Endodermal cell (in vitro differentiated cells): ENCODE measurements around the gene CSNK2A3. TPM values are rescaled to one million over a fixed set of nuclear protein-coding genes. Genes with fewer than 3 reads are reported as not detected.
A peak's percentile ranks its signal among the peaks of the same experiment; 100 is the strongest.

Experiments
- DNase-seq: peaks from one replicate; pipeline ENCODE4 v3.0.0-alpha.2; 2017
- H3K27ac ChIP-seq: 2 replicates; pipeline ENCODE4 v1.5.1; 2013; ENCODE audit warnings: mild to moderate bottlenecking, low read depth, low read length, moderate library complexity
- H3K27me3 ChIP-seq: 2 replicates; pipeline ENCODE4 v1.6.1; 2013; ENCODE audit warnings: mild to moderate bottlenecking, low read length, moderate library complexity; ENCODE audit not compliant: insufficient read depth, control insufficient read depth, poor library complexity, severe bottlenecking
- H3K36me3 ChIP-seq: 2 replicates; pipeline ENCODE4 v1.7.0; 2013; ENCODE audit warnings: mild to moderate bottlenecking, low read length, moderate library complexity; ENCODE audit not compliant: control insufficient read depth, insufficient read depth
- H3K4me1 ChIP-seq: one replicate; pipeline ENCODE4 v1.7.0; 2013; ENCODE audit warnings: low read length; ENCODE audit not compliant: control insufficient read depth, insufficient read depth
- H3K4me3 ChIP-seq: 2 replicates; pipeline ENCODE4 v1.5.1; 2013; ENCODE audit warnings: mild to moderate bottlenecking, low read length, moderate library complexity
- H3K9ac ChIP-seq: 2 replicates; pipeline ENCODE4 v1.6.1; 2013; ENCODE audit warnings: mild to moderate bottlenecking, low read length, moderate library complexity; ENCODE audit not compliant: poor library complexity, severe bottlenecking; ENCODE audit errors: extremely low read depth
- H3K9me3 ChIP-seq: 2 replicates; pipeline ENCODE4 v1.6.1; 2013; ENCODE audit warnings: mild to moderate bottlenecking, low read length, moderate library complexity; ENCODE audit not compliant: control insufficient read depth
- H3K27ac Mint-ChIP-seq: 2 replicates; pipeline ENCODE4 v1.8.0; 2020; ENCODE audit warnings: mixed read lengths
- H3K27me3 Mint-ChIP-seq: 2 replicates; pipeline ENCODE4 v1.8.0; 2021; ENCODE audit warnings: mild to moderate bottlenecking, mixed read lengths; ENCODE audit not compliant: insufficient read depth
- H3K36me3 Mint-ChIP-seq: 2 replicates; pipeline ENCODE4 v1.8.0; 2020; ENCODE audit warnings: low read depth, mixed read lengths
- H3K4me1 Mint-ChIP-seq: 2 replicates; pipeline ENCODE4 v1.8.0; 2020; ENCODE audit warnings: mixed read lengths
- H3K4me3 Mint-ChIP-seq: 2 replicates; pipeline ENCODE4 v1.8.0; 2020; ENCODE audit warnings: mild to moderate bottlenecking, moderate library complexity, mixed read lengths
- H3K9me3 Mint-ChIP-seq: 2 replicates; pipeline ENCODE4 v1.8.0; 2020; ENCODE audit warnings: mild to moderate bottlenecking, mixed read lengths
- WGBS, 2 experiments: methylation state at CpG; one replicate each; pipeline versions ENCODE4 v1.1.5 to v1.1.7; 2013; ENCODE audit warnings: missing lambda C conversion rate in 2 of 2, mixed read lengths in 1 of 2; ENCODE audit not compliant: insufficient coverage in 1 of 2, insufficient read length in 1 of 2; 5-methylcytosine and 5-hydroxymethylcytosine counted together
- total RNA-seq, 2 donors: library from RNA; stranded (reverse); fragmentation: NEBNext Ultra II Directional in 1 of 2; extraction: Animal tissue kit (Norgen Biotek cat#: 25700) in 1 of 2; gene quantifications; 2 replicates in 1 of 2; 3 replicates in 1 of 2; pipeline ENCODE4 v1.2.1, GENCODE V29; 2021
- TF ChIP-seq, protein P1 (sequence below): fragments of 200-600 bp; sonication (generic); conservative IDR thresholded peaks from 2 replicates; pipeline ENCODE4 v1.5.0; 2021; ENCODE audit warnings: antibody characterized with exemption, mild to moderate bottlenecking

CSNK2A3 gene
- total RNA-seq, 2 donors from 2014 or later = 0.82 to 2.1 TPM

DNA sequence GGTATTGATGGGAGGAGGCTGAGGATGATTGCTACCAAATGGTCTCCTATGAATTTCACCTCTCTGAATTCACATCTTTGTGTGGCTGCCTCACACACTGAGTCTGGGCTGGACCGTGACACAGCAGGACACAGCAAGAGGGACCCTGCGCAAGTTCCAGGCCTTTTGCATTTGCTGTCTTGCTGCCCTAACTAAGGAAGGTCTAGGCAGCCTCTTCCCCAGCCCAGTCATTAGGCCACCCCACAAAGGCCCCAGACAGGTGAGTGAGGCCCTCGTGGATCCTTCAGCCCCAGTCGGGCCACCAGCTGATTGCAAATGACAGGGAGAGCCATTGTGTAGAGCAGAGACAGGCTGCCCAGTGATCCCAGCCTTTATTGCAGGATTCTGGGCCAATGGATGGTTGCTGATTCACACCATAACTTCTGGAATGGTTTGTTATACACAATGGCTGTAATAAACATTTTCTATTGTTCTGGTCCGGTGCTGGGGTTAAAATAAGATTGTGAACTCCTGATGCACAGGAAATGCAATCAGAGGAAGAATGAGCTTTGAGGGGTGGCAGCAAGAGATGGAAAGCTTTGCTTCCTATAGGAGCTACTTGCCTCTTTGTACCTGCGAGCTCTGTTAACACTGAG is 28.5 kb upstream of the CSNK2A3 start:
- Mint-ChIP-seq H3K4me1 (peaks cover 1% of the 10 kb centered on the region), H3K4me3 (no peak overlapping the region), H3K36me3 (peaks cover 1% of the 10 kb centered on the region), H3K27ac (no peak overlapping the region), H3K27me3 (peaks cover 26% of the 10 kb centered on the region), H3K9me3 (peaks cover 18% of the 10 kb centered on the region)
- Histone ChIP-seq H3K27me3 (no peaks in the 10 kb centered on the region), H3K9me3 (no peaks in the 10 kb centered on the region), H3K27ac (no peak overlapping the region), H3K4me1 (no peaks in the 10 kb centered on the region), H3K9ac (no peak overlapping the region), H3K36me3 (no peaks in the 10 kb centered on the region), H3K4me3 (no peak overlapping the region)
- 89 to 96% methylated on average over 4 to 6 of the region's 6 CpGs for WGBS, 2 experiments
- peak; percentile 13 for DNase-seq
- TF ChIP-seq, protein P1, sequence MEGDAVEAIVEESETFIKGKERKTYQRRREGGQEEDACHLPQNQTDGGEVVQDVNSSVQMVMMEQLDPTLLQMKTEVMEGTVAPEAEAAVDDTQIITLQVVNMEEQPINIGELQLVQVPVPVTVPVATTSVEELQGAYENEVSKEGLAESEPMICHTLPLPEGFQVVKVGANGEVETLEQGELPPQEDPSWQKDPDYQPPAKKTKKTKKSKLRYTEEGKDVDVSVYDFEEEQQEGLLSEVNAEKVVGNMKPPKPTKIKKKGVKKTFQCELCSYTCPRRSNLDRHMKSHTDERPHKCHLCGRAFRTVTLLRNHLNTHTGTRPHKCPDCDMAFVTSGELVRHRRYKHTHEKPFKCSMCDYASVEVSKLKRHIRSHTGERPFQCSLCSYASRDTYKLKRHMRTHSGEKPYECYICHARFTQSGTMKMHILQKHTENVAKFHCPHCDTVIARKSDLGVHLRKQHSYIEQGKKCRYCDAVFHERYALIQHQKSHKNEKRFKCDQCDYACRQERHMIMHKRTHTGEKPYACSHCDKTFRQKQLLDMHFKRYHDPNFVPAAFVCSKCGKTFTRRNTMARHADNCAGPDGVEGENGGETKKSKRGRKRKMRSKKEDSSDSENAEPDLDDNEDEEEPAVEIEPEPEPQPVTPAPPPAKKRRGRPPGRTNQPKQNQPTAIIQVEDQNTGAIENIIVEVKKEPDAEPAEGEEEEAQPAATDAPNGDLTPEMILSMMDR = no peak

DNA sequence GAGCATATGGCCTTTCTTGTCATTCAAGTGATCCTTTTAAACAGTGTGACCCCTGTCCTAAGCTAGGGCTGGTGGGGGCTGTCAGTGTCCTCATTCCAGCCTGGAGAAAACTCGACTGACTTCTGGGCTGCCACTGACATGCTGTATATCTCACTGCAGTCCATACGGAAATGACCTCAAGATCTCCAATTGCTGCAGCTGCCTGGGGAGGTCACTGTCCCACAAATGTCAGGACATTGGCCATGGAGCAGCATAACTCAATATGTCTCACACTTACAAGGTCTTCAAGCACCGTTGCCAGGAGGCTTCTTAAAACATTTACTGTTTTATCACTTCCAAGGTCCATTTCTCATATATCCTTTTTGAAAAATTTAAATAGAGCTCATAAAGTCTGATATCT is 27.8 kb upstream of the CSNK2A3 start:
- no peaks in the 10 kb centered on the region for H3K9me3 ChIP-seq
- H3K9ac ChIP-seq = no peak overlapping the region
- 87 to 94% methylated on average over 2 to 3 of the region's 3 CpGs for WGBS, 2 experiments
- no peaks in the 10 kb centered on the region for H3K27me3 ChIP-seq
- peaks cover 18% of the 10 kb centered on the region for H3K9me3 Mint-ChIP-seq
- no peak overlapping the region for H3K4me3 ChIP-seq
- H3K4me3 Mint-ChIP-seq = no peak overlapping the region
- H3K4me1 ChIP-seq = no peaks in the 10 kb centered on the region
- peaks cover 1% of the 10 kb centered on the region for H3K36me3 Mint-ChIP-seq
- H3K27ac Mint-ChIP-seq = no peak overlapping the region
- peaks cover 1% of the 10 kb centered on the region for H3K4me1 Mint-ChIP-seq
- H3K27ac ChIP-seq = no peak overlapping the region
- no peaks in the 10 kb centered on the region for H3K36me3 ChIP-seq
- H3K27me3 Mint-ChIP-seq = peaks cover 21% of the 10 kb centered on the region
- DNase-seq = peak; percentile 16
- TF ChIP-seq, protein P1 = no peak

DNA sequence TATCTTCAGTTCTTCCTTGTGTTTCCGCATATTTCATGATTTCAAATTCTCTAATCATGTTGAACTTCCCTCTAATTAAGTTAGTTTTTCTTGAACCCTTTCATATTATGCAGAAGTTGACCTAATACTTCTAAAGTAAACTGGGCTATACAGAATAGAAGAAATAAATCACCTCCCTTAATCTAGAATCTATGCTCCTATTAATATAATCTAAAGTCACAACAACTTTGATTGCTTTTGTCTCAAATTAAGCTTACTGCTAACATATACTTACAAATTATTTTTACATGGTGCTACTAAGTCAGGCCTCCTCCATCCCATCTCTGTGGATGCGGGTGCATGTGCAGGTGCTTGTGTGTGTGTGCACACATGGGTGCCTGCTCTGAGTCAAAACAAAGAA is 27.3 kb upstream of the CSNK2A3 start:
- Histone ChIP-seq H3K4me1 (no peaks in the 10 kb centered on the region), H3K36me3 (no peaks in the 10 kb centered on the region)
- peaks cover 18% of the 10 kb centered on the region for H3K9me3 Mint-ChIP-seq

More for the DNA sequence above, 27.3 kb upstream of the CSNK2A3 start:
- Histone ChIP-seq H3K9ac (no peak overlapping the region), H3K9me3 (no peaks in the 10 kb centered on the region), H3K27me3 (no peaks in the 10 kb centered on the region), H3K4me3 (no peak overlapping the region), H3K27ac (no peak overlapping the region)
- 98 to 100% methylated on average over 1 to 2 of the region's 2 CpGs for WGBS, 2 experiments
- Mint-ChIP-seq H3K27ac (no peak overlapping the region), H3K27me3 (peaks cover 20% of the 10 kb centered on the region), H3K4me1 (peaks cover 1% of the 10 kb centered on the region), H3K4me3 (no peak overlapping the region), H3K36me3 (peaks cover 1% of the 10 kb centered on the region)
- no peak for DNase-seq
- TF ChIP-seq, protein P1 = no peak
